Loucy (cell line): ENCODE measurements around the gene PTPA.

ENCODE experiments used
- EZH2phosphoT487 ChIP-seq: fragments of 200-600 bp; IDR thresholded peaks from 2 replicates; pipeline ENCODE4 v1.6.1; 2018; ENCODE audit warnings: antibody characterized with exemption, mild to moderate bottlenecking, moderate library complexity, borderline replicate concordance
- TF ChIP-seq, protein P1 (sequence below): fragments of 200-600 bp; sonication (generic); conservative IDR thresholded peaks from 2 replicates; pipeline ENCODE4 v1.5.1; 2014; ENCODE audit warnings: mild to moderate bottlenecking, antibody characterized with exemption, low read length

DNA sequence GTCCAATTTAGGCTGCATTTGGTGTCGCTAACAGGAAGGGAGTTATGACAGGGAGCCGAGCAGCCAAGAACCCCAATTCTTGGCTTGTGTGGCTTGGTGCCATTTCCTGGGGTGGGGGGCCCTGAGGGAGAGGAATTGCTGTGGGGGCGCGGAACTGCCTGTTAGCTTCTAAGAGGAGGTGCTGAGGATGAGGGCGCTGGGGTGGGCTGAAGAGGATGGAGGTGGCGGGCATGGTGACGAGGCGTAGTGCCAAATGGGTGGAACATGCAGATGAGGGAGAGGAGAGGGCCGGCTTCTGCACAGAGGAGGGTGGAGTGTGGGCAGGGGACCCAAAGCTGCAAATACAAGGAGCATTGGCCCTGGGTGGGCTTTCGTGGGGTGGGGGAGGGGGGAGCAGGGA, 38.9 kb downstream of the PTPA start:
- TF ChIP-seq, protein P1, sequence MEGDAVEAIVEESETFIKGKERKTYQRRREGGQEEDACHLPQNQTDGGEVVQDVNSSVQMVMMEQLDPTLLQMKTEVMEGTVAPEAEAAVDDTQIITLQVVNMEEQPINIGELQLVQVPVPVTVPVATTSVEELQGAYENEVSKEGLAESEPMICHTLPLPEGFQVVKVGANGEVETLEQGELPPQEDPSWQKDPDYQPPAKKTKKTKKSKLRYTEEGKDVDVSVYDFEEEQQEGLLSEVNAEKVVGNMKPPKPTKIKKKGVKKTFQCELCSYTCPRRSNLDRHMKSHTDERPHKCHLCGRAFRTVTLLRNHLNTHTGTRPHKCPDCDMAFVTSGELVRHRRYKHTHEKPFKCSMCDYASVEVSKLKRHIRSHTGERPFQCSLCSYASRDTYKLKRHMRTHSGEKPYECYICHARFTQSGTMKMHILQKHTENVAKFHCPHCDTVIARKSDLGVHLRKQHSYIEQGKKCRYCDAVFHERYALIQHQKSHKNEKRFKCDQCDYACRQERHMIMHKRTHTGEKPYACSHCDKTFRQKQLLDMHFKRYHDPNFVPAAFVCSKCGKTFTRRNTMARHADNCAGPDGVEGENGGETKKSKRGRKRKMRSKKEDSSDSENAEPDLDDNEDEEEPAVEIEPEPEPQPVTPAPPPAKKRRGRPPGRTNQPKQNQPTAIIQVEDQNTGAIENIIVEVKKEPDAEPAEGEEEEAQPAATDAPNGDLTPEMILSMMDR: no peak
- no peak for TF ChIP-seq EZH2phosphoT487
